HepG2 (cell line): ENCODE measurements around the gene RTN1. TPM values are rescaled to one million over a fixed set of nuclear protein-coding genes. Genes with fewer than 3 reads are reported as not detected.

ENCODE experiments used
- ATAC-seq: fragments of 200-7000 bp; cut with Tn5 transposase; 3 replicates; pipeline ENCODE4 v1.9.1; 2020; ENCODE audit warnings: mild to moderate bottlenecking, moderate library complexity
- BruUV-seq: library from RNA; stranded (reverse); fragments of 400-500 nt; replicated peaks from 2 replicates; lab custom pipeline; 2021; lab: Mats Ljungman, UMichigan
- CTCF ChIA-PET: fragments of 300-600 bp; formaldehyde crosslinking; extraction: SDS; loops from one replicate; lab custom pipeline; 2021; ENCODE audit warnings: low total read pairs, inconsistent platforms, low intra/inter-chr PET ratio; lab: Yijun Ruan, JAX
- POLR2A ChIA-PET: fragments of 350-600 bp; sonication (Branson Sonifier 250); formaldehyde crosslinking; loops from one replicate; lab custom pipeline; 2020; ENCODE audit warnings: antibody characterized with exemption, inconsistent platforms; lab: Yijun Ruan, JAX
- DNase-seq: peaks from one replicate; pipeline ENCODE4 v3.0.0-alpha.2; 2015; ENCODE audit warnings: low spot score
- FAIRE-seq: peaks from 3 replicates; lab custom pipeline; 2011; peaks lifted over from hg19 to GRCh38; lab: Jason Lieb, UNC
- H2AFZ ChIP-seq: one replicate; pipeline ENCODE4 v1.6.1; 2011; ENCODE audit warnings: low read length, inconsistent platforms
- H3K27ac ChIP-seq: fragments of 300-600 bp; 3 replicates; pipeline ENCODE4 v1.8.0; 2011; ENCODE audit warnings: mixed run types, mild to moderate bottlenecking, mixed read lengths, low read length, inconsistent platforms; ENCODE audit not compliant: insufficient read depth; ENCODE audit errors: extremely low read length
- H3K27me3 ChIP-seq, 2 experiments: fragments of 200-600 bp in 1 of 2; 2 replicates in 1 of 2; 3 replicates in 1 of 2; pipeline versions ENCODE4 v1.6.0 to v1.8.0; 2011; ENCODE audit warnings: low read length in 2 of 2, mild to moderate bottlenecking in 2 of 2, moderate library complexity in 2 of 2, inconsistent platforms in 1 of 2; ENCODE audit not compliant: insufficient read depth in 2 of 2, control insufficient read depth in 1 of 2
- H3K36me3 ChIP-seq, 2 experiments: fragments of 200-600 bp in 1 of 2; replicated peaks in 1 of 2; 2 replicates in 1 of 2; 3 replicates in 1 of 2; pipeline versions ENCODE4 v1.5.1 to v1.8.0; 2011; ENCODE audit warnings: low read length in 2 of 2, inconsistent platforms in 1 of 2; ENCODE audit not compliant: insufficient read depth in 2 of 2, control insufficient read depth in 1 of 2
- H3K4me1 ChIP-seq: 2 replicates; pipeline ENCODE4 v1.5.1; 2012; ENCODE audit warnings: low read length, inconsistent platforms; ENCODE audit not compliant: insufficient read depth
- H3K4me2 ChIP-seq: 2 replicates; pipeline ENCODE4 v1.6.0; 2011; ENCODE audit warnings: low read depth, low read length, inconsistent platforms
- H3K4me3 ChIP-seq, 3 experiments: fragments of 200-600 bp in 1 of 3; sonication (generic), shearing (Covaris generic) in 1 of 3; replicated peaks in 1 of 3; 2 replicates each; pipeline ENCODE4 v1.5.1; 2011 to 2016; ENCODE audit warnings: low read length in 3 of 3, inconsistent platforms in 2 of 3, low read depth in 2 of 3, mild to moderate bottlenecking in 2 of 3, control low read depth in 1 of 3, mixed read lengths in 1 of 3; ENCODE audit not compliant: insufficient read depth in 1 of 3
- H3K79me2 ChIP-seq: one replicate; pipeline ENCODE4 v1.6.1; 2011; ENCODE audit warnings: low read length, inconsistent platforms; ENCODE audit not compliant: insufficient read depth
- H3K9ac ChIP-seq: 2 replicates; pipeline ENCODE4 v1.6.0; 2011; ENCODE audit warnings: mild to moderate bottlenecking, low read depth, low read length, inconsistent platforms; ENCODE audit not compliant: insufficient read depth
- H3K9me3 ChIP-seq: 2 replicates; pipeline ENCODE4 v1.5.1; 2012; ENCODE audit warnings: mild to moderate bottlenecking, low read length
- H4K20me1 ChIP-seq: 2 replicates; pipeline ENCODE4 v1.6.0; 2011; ENCODE audit warnings: inconsistent platforms, mild to moderate bottlenecking, low read length, moderate library complexity; ENCODE audit not compliant: insufficient read depth
- AGO1 ChIP-seq: fragments of 200-400 bp; formaldehyde crosslinking; IDR thresholded peaks from 2 replicates; pipeline ENCODE4 v1.6.1; 2017; ENCODE audit warnings: mild to moderate bottlenecking, low read depth, low read length, moderate library complexity; ENCODE audit not compliant: poor library complexity, severe bottlenecking
- HOMEZ ChIP-seq: IDR thresholded peaks from 2 replicates; pipeline ENCODE4 v1.6.1; 2016; ENCODE audit warnings: low read depth
- SIN3B ChIP-seq: fragments of 150-350 bp; IDR thresholded peaks from 2 replicates; pipeline ENCODE4 v1.6.1; 2014; ENCODE audit warnings: low read length
- SMAD1 ChIP-seq: sonication (generic); formaldehyde crosslinking; IDR thresholded peaks from 2 replicates; pipeline ENCODE4 v1.4.0; 2020; ENCODE audit warnings: missing genetic modification reagents, low read depth, mild to moderate bottlenecking, borderline replicate concordance
- ZBED4 ChIP-seq: sonication (generic); formaldehyde crosslinking; IDR thresholded peaks from 2 replicates; pipeline ENCODE4 v1.4.0; 2020; ENCODE audit warnings: missing genetic modification reagents, borderline replicate concordance
- ZFY ChIP-seq: sonication (generic); formaldehyde crosslinking; IDR thresholded peaks from 2 replicates; pipeline ENCODE4 v1.4.0; 2020; ENCODE audit warnings: missing genetic modification reagents
- ZIK1 ChIP-seq: sonication (generic); formaldehyde crosslinking; IDR thresholded peaks from 2 replicates; pipeline ENCODE4 v1.5.0; 2020; ENCODE audit warnings: mild to moderate bottlenecking, low read depth, missing genetic modification reagents, borderline replicate concordance
- ZNF367 ChIP-seq: sonication (generic); formaldehyde crosslinking; IDR thresholded peaks from 2 replicates; pipeline ENCODE4 v1.4.0; 2020; ENCODE audit warnings: missing genetic modification reagents, borderline replicate concordance
- ZNF660 ChIP-seq: sonication (generic); formaldehyde crosslinking; IDR thresholded peaks from 2 replicates; pipeline ENCODE4 v1.5.1; 2020; ENCODE audit warnings: mild to moderate bottlenecking, low read depth, missing genetic modification reagents, borderline replicate concordance
- ZNF713 ChIP-seq: sonication (generic); formaldehyde crosslinking; IDR thresholded peaks from 2 replicates; pipeline ENCODE4 v1.4.0; 2020; ENCODE audit warnings: mild to moderate bottlenecking, missing genetic modification reagents
- ZNF766 ChIP-seq: sonication (generic); formaldehyde crosslinking; IDR thresholded peaks from 2 replicates; pipeline ENCODE4 v1.5.0; 2020; ENCODE audit warnings: missing genetic modification reagents, borderline replicate concordance
- ZNF780A ChIP-seq: sonication (generic); formaldehyde crosslinking; IDR thresholded peaks from 2 replicates; pipeline ENCODE4 v1.8.0; 2022; ENCODE audit warnings: mild to moderate bottlenecking, missing genetic modification reagents, moderate library complexity
- WGBS: methylation state at CpG from one replicate; pipeline ENCODE4 v1.1.6; 2017; ENCODE audit warnings: low lambda C conversion rate; 5-methylcytosine and 5-hydroxymethylcytosine counted together
- in situ Hi-C: cut with HindIII; loops from 2 replicates; pipeline ENCODE4 v1.10.0; 2017; ENCODE audit warnings: low pct_unique_long_range_greater_than_20kb; ENCODE audit not compliant: extremely low pct_ligation_motif_present
- intact Hi-C: fragments of 100-400 bp; cut with micrococcal nuclease; formaldehyde crosslinking; loops from one replicate; pipeline ENCODE4 v1.10.0; 2022; ENCODE audit not compliant: unreplicated experiment
- polyA plus RNA-seq, 8 experiments: library from polyadenylated mRNA; depleted of rRNA in 3 of 8; stranded (reverse) in 7 of 8; unstranded in 1 of 8; fragments of >200 nt; fragmentation: Illumina TruSeq in 4 of 8; extraction: Trizol in 4 of 8; gene quantifications; 2 replicates each; pipeline versions ENCODE4 v1.2.1 to v1.2.3, GENCODE V29; 2011 to 2016; ENCODE audit warnings: low read depth in 4 of 8, missing spikeins in 1 of 8, mixed read lengths in 1 of 8; ENCODE audit not compliant: insufficient read depth in 1 of 8
- total RNA-seq, 5 experiments: library from RNA; depleted of rRNA; stranded (reverse); fragments of >200 nt; fragmentation: Illumina TruSeq; extraction: Trizol; gene quantifications; 2 replicates each; pipeline ENCODE4 v1.2.3, GENCODE V29; 2016; ENCODE audit warnings: low read depth in 1 of 5
- TF ChIP-seq, protein P1 (sequence below): IDR thresholded peaks from 2 replicates; pipeline ENCODE4 v1.6.1; 2016; ENCODE audit warnings: mild to moderate bottlenecking

The RTN1 gene
- total and polyA plus RNA-seq, 2 of the 13 experiments (the other 11 are each of a cell fraction or from before 2014, with no cell fraction given) = 0.04 to 0.18 TPM

- ATAC-seq = no peak
- no peaks in the 10 kb centered on the region; a peak in 1 of 5 replicates for H3K27me3 ChIP-seq
- no peaks in the 10 kb centered on the region for H3K36me3 ChIP-seq
- in situ Hi-C loops = no loop called here
- H3K4me1 ChIP-seq = no peaks in the 10 kb centered on the region
- no peak for DNase-seq
- 0% methylated on average over 2 of the region's 2 CpGs for WGBS
- H2AFZ ChIP-seq = no peak overlapping the region
- TF ChIP-seq ZNF780A (CRISPR knock-in tag) (no peak), ZBED4 (CRISPR knock-in tag) (no peak), ZIK1 (CRISPR knock-in tag) (no peak), ZNF367 (CRISPR knock-in tag) (no peak), ZNF713 (CRISPR knock-in tag) (no peak), ZNF766 (CRISPR knock-in tag) (no peak), ZFY (CRISPR knock-in tag) (no peak), AGO1 (no peak), HOMEZ (CRISPR knock-in tag) (no peak), SMAD1 (no peak), SIN3B (no peak), ZNF660 (CRISPR knock-in tag) (no peak)
- TF ChIP-seq, protein P1, sequence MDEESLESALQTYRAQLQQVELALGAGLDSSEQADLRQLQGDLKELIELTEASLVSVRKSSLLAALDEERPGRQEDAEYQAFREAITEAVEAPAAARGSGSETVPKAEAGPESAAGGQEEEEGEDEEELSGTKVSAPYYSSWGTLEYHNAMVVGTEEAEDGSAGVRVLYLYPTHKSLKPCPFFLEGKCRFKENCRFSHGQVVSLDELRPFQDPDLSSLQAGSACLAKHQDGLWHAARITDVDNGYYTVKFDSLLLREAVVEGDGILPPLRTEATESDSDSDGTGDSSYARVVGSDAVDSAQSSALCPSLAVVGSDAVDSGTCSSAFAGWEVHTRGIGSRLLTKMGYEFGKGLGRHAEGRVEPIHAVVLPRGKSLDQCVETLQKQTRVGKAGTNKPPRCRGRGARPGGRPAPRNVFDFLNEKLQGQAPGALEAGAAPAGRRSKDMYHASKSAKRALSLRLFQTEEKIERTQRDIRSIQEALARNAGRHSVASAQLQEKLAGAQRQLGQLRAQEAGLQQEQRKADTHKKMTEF = no peak
- no peaks in the 10 kb centered on the region; the same call in 1 of the 2 replicates for H3K9me3 ChIP-seq
- no peak overlapping the region for H3K4me3 ChIP-seq
- no peak overlapping the region for H3K4me2 ChIP-seq
- H3K79me2 ChIP-seq = no peaks in the 10 kb centered on the region
- H3K27ac ChIP-seq = no peak overlapping the region
- FAIRE-seq = no peak
- ChIA-PET POLR2A (no interaction called here), CTCF (no interaction called here)
- no peak overlapping the region for H3K9ac ChIP-seq
- H4K20me1 ChIP-seq = no peaks in the 10 kb centered on the region
- intact Hi-C loops = no loop called here
- BruUV-seq = no TSS peak
Observed at GRCh38 chr14:59691266-59691665, 179.3 kb downstream of the RTN1 start.
